Kasumi-1 (cell line): ENCODE data around the gene TMEM236.
A peak's percentile ranks its signal among the peaks of the same experiment; 100 is the strongest.

ENCODE experiments used
- DNase-seq, 2 experiments: peaks; one replicate each; lab custom pipeline; 2025; lab: John Stamatoyannopoulos, UW

TMEM236 gene

GRCh38 chr10:17787087-17787961 is 35.3 kb downstream of the TMEM236 start:
- DNase-seq: no peak

- DNase-seq: no peak
Observed at GRCh38 chr10:17788646-17789045, 36.6 kb downstream of the TMEM236 start.

GRCh38 chr10:17789396-17789795 is 37.4 kb downstream of the TMEM236 start:
- no peak for DNase-seq

GRCh38 chr10:17790651-17791050 is 38.6 kb downstream of the TMEM236 start:
- no peak for DNase-seq

GRCh38 chr10:17792991-17793390 is 41.0 kb downstream of the TMEM236 start:
- DNase-seq: peak; percentile 37 to 50

GRCh38 chr10:17793823-17794644 is 42.0 kb downstream of the TMEM236 start:
- DNase-seq: no peak

GRCh38 chr10:17795083-17795482 is 43.1 kb downstream of the TMEM236 start:
- DNase-seq: no peak

- DNase-seq: no peak
Observed at GRCh38 chr10:17795813-17796594, 44.0 kb downstream of the TMEM236 start.

GRCh38 chr10:17801507-17801906 is 49.5 kb downstream of the TMEM236 start:
- DNase-seq: no peak

GRCh38 chr10:17802350-17802749 is 50.3 kb downstream of the TMEM236 start:
- DNase-seq: no peak

GRCh38 chr10:17802976-17803375 is 51.0 kb downstream of the TMEM236 start:
- no peak for DNase-seq

GRCh38 chr10:17805330-17805729 is 53.3 kb downstream of the TMEM236 start:
- peak in 1 of 2 experiments; percentile 37 for DNase-seq

GRCh38 chr10:17805921-17806577 is 54.0 kb downstream of the TMEM236 start:
- no peak for DNase-seq

GRCh38 chr10:17808971-17809841 is 57.2 kb downstream of the TMEM236 start, which contains the start of gene MRC1:
Gene MRC1, plus strand, starts transcription at chr10:17809348. Its CDS starts 118 bp downstream, at chr10:17809466.
- peak in 1 of 2 experiments; percentile 8 for DNase-seq

GRCh38 chr10:17811146-17811865 is 59.3 kb downstream of the TMEM236 start:
- DNase-seq: no peak

- no peak for DNase-seq
Observed at GRCh38 chr10:17814973-17815372, 63.0 kb downstream of the TMEM236 start.

- DNase-seq: no peak
Observed at GRCh38 chr10:17816199-17816598, 64.2 kb downstream of the TMEM236 start.

GRCh38 chr10:17817316-17817715 is 65.3 kb downstream of the TMEM236 start:
- no peak for DNase-seq

- no peak for DNase-seq
Observed at GRCh38 chr10:17817790-17818189, 65.8 kb downstream of the TMEM236 start.

- no peak for DNase-seq
Observed at GRCh38 chr10:17819836-17820235, 67.8 kb downstream of the TMEM236 start.
